ENCODE results near the gene CCL4L2.

DNA sequence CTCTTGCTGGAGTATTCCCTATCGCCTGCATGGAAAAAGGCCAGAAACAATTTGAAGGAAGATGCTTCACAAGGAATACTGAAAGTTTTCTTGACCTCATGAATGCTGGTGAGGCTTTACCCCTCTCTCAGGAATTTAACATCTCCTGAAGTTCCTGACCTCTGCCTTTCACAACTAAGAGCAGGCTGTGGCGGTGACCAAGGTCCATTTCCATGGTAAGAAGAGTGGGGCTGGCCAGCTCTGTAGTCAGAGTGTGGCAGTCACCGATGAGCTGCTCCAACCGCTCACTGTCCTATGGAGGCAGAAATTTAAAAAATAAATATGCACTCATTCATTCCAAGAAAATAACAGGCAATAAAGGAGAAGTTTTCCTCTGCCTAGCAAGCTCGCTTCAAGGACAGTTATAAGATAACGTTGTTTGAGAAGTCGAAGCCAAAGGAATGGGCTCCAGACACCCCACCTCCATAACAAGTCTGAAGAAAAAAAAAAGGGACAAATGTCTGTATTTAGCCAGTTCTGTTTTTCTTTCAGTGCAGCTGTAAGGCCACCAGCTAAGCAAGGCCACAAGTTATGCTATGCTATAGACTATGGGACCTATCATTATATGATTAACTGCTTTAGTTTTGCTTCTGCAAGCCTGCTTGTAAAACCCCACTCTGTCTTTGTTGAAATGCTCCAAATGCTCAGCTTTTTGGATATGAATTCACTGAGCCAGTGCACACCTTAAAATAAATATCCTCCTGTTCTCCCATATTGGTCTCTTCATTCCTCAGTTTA lies 6.0 kb upstream of the CCL4L2 start:
- no peak for TF ChIP-seq POLR2A (IDR thresholded peaks at IDR 0.05; ENCODE audit: low read depth, low read length)
- no peak for TF ChIP-seq POLR2AphosphoS5 (IDR thresholded peaks at IDR 0.05; ENCODE audit: low read depth, low read length)
